KBM-7 (cell line): ENCODE results near the gene SNRK.

Experiments used
- DNase-seq: peaks from one replicate; pipeline ENCODE4 v3.0.0-alpha.2; 2015
- in situ Hi-C: fragments of 300-500 bp; cut with MboI; formaldehyde crosslinking; loops from 2 replicates; pipeline ENCODE4 v1.14.3; 2020; ENCODE audit warnings: low sequenced_read_pairs, low pct_unique_long_range_greater_than_20kb, mixed read lengths

SNRK gene, protein sequence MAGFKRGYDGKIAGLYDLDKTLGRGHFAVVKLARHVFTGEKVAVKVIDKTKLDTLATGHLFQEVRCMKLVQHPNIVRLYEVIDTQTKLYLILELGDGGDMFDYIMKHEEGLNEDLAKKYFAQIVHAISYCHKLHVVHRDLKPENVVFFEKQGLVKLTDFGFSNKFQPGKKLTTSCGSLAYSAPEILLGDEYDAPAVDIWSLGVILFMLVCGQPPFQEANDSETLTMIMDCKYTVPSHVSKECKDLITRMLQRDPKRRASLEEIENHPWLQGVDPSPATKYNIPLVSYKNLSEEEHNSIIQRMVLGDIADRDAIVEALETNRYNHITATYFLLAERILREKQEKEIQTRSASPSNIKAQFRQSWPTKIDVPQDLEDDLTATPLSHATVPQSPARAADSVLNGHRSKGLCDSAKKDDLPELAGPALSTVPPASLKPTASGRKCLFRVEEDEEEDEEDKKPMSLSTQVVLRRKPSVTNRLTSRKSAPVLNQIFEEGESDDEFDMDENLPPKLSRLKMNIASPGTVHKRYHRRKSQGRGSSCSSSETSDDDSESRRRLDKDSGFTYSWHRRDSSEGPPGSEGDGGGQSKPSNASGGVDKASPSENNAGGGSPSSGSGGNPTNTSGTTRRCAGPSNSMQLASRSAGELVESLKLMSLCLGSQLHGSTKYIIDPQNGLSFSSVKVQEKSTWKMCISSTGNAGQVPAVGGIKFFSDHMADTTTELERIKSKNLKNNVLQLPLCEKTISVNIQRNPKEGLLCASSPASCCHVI

DNA sequence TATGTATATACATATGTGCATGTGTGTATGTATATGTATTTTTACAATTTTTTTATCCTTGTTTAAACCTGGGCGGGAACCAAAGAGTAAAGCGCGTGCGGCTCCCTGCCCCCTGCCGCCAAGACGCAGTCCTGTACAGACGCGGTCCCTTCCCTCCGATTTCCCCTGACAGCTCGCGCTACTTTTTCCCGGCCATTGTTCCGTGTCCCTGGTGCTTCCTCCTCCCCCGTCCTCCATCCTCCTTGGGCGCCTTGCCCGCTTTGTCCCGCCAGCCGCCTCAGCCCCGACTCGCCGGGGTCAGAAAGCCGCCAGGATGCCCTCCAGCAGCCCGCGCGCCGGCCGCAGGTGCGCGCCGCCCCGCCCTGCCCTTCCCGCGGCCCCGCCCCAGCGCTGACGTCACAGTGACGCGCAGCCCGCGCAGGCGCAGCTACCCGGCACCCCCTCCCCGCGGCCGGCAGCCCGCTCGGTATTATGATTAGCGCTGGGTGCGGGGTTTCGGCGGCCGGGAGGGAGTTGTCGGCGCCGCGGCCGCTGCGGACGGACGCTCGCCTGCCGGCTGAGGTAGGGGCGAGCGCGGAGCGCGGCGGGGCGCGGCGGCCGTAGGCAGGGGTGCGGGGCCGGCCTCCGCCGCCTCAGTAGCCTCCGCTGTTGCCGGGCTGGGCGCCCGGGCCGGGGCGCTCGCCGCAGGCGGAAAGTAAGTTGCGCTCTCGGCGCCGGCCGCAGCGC lies at the start of gene SNRK:
Gene SNRK (plus strand): TSS at position 426 of the 726 bp plus-strand sequence. CDS start 16,664 bp downstream, outside the sequence.
- peak; percentile 79 for DNase-seq
- in situ Hi-C loops = no loop called here

GRCh38 chr3:43238801-43239200 lies 47.5 kb upstream of the SNRK start:
- no peak for DNase-seq
- in situ Hi-C loops = no loop called here

GRCh38 chr3:43239755-43240154 lies 46.6 kb upstream of the SNRK start:
- in situ Hi-C loops = no loop called here
- DNase-seq = no peak

DNA sequence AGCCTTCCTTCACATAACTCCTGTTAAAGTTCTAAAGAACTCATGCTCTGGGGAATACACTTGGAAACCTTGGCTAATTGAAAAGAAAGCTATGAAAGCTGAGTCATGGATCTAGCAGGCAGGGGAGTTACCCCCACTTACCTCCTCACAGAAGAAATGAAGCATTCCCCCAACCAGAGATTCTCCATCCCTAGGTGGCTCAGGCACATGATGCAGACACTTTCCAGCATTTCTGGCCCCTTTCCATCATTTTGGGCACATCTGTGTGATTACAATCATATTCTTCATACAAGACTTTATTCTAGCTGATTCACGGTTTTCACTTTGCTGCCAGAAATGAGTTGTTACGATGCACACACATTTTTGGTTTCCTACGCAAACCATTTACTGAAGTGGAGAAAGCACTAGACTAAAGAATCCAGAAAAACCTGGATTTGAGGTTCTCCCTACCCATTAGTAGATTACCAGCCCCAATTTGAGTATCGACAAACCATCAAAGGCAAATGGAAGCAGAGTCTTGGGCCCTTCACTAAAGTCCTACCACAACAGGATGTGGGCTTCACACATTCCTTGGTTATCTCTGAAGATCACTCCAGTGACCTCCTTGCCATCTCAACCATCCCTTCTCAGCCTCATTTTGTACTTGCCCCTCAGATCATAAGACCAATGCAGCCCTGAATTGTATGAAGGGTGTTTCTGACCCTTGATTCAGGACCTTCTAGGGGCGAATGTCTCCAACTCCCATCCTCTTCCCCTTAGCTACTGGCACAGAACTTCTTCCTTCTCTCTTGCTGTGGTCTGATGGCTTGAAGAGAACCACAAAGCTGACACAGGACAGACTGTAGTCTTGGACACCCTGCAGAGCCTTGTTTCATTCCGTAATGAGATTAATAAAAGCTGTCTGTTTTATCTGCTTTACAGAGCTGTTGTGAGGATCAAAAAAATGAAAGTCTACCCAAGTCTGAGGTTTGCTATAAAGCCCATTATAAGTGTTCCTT lies 42.5 kb upstream of the SNRK start:
- DNase-seq = no peak
- in situ Hi-C loops = no loop called here

GRCh38 chr3:43244694-43245093 lies 41.6 kb upstream of the SNRK start:
- DNase-seq = no peak
- in situ Hi-C loops = no loop called here

GRCh38 chr3:43246976-43247375 lies 39.4 kb upstream of the SNRK start:
- DNase-seq = no peak
- in situ Hi-C loops = no loop called here

- no peak for DNase-seq
Observed at GRCh38 chr3:43247561-43248184, 38.7 kb upstream of the SNRK start.

GRCh38 chr3:43248185-43248583 lies 38.2 kb upstream of the SNRK start:
- no peak for DNase-seq
- in situ Hi-C loops = no loop called here

More at GRCh38 chr3:43247561-43248184, 38.7 kb upstream of the SNRK start:
- in situ Hi-C loops = no loop called here

- no peak for DNase-seq
- in situ Hi-C loops = no loop called here
Observed at GRCh38 chr3:43248973-43249372, 37.4 kb upstream of the SNRK start.

- no peak for DNase-seq
- in situ Hi-C loops = no loop called here
Observed at GRCh38 chr3:43249405-43249804, 36.9 kb upstream of the SNRK start.

DNA sequence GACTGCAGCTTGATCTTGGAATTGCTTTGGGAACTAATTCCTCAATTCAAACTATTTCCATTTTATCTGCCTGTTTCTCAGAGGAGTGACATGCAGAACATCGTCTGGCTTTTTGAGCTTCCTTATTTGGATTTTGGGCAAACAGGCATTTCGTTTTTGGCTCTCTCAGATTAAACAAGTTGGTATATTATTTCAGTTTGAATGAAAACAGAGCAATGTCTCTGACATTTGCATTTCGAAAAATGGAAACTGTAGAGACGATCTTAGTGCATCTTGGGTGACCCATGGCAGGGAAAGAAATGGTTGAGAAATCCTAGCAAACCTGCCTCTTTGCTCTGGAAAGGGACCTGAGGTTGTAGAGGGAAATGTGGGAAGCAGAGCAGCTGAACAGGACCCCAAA lies 33.0 kb upstream of the SNRK start:
- in situ Hi-C loops = no loop called here
- no peak for DNase-seq

DNA sequence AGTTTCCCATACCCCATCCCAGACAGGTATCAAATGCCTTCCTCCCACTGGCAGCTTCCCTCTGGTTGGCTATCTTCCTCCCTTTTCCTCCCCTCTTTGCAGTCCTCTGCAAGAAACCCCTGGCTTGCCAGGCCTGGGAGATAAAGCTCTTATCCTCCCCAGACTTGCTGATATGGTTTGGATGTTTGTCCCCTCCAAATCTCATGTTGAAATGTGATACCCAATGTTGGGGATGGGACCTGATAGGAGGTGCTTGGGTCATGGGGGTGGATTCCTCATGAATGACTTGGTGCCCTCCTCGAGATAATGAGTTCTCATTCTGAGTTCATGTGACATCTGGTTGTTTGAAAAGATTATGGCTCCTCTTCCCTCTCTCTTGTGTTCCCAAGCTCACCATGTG lies 32.2 kb upstream of the SNRK start:
- in situ Hi-C loops = no loop called here

GRCh38 chr3:43255662-43256061 lies 30.7 kb upstream of the SNRK start:
- peak; percentile 21 for DNase-seq
- in situ Hi-C loops = no loop called here

More for the DNA sequence above, 32.2 kb upstream of the SNRK start:
- no peak for DNase-seq

DNA sequence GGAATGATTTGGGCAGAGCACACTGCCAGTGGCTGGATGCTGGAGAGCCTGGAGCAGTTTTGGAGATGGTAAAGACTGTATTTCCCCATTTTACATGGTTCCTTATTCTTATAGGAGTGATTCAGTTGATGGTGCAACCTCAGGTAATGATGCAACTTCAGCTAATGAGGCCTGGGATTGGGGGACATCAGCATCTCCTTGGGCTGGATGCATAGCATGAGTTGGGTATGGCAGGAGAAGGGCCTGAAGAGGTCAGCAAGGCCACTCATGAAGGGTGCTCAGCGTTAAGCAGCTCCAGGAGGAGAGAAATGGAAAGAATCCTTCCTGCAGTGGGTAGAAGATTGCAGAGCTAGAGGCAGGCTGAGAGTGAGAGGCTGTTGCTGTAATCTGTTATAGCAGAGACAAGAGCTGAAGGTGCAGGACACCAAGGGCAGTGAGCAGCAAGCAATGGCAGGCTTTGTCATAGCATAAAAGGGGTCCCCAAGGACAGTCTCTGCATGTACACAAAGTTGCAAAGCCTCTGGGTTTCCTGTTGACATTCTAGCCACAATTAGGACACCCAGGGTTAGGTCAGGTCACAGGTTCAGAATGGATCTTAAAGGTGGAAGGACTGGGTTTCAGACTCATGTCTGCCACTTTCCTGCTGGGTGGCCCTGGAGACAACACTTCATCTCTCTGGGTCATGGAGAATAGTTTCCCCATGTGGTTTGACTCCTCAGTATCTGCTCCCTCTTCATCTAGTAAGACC lies 29.5 kb upstream of the SNRK start:
- in situ Hi-C loops = no loop called here
- peak; percentile 39 for DNase-seq

DNA sequence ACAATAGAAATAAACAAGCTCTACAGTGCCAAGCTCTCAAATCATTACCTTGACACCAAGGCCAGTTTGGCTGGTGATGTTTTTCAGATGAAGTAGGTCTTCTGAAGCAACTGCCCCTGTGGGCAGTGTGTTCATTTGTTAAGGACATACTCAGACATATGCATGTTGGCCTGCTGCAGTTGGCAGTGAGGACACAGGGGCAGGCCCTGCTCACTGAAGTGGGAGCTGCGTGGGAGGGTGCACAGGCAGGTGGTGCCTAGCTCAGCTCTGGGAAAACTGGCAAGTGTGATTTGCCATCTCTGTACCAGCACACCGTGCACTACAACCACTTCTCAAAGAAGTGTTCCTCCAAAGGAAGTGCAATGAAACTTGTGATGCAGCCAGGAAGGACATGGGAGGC lies 28.5 kb upstream of the SNRK start:
- in situ Hi-C loops = no loop called here
- no peak for DNase-seq

DNA sequence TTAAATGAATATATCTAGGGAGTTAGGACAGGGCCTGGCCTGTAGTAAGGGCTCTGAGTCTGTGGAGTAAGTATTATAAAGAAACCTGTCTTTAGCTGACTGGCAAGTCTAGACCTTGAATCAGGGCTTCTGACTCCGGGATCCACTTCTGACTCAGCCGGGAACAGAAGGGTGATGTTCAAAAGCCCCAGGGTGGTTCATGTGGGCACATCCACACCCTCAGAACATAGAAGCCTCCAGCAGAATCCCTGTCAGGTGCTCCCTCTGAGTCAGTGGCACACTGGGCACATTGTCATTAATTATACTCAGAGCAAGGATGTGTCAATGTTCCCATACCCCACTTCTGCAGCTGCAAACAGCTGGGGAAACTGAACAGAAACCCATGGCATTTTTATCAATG lies 26.7 kb upstream of the SNRK start:
- DNase-seq = no peak
- in situ Hi-C loops = no loop called here

DNA sequence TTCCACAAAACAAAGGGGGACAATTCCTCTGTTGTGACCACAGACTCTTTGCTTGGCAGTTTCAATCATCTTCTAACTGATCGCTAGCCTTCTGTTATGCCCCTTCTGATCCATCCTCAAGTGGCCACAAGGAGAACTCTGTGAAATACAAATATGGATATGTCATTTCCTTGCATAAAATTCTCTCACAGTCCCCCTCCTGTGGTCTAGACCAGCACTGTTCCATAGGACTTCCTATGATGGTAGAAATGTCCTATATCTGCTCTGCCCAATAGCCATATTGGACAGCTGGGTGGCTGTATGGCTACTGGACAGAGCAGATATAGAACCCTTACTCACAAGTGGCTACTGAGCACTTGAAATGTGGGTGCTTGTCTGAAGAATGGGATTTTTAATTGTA lies 25.9 kb upstream of the SNRK start:
- DNase-seq = no peak
- in situ Hi-C loops = no loop called here

DNA sequence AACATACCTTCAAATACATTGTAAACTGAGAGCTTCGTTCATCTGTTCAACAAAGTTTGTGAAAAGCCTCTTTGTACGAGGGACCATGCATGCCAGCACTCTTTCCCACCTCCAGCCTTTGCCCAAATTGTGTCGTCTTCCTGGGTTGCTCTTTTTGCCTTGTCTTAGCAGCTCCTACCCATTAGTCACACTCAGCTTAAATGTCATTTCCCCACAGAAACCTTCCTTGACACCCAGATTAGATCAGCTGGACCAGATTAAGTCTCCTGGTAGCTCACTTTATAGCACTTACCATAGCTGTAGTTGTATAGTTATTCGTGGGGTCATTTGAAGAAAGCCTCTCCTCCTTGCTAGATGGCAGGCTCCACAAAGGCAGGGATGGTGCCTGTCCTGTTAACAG lies 24.1 kb upstream of the SNRK start:
- in situ Hi-C loops = no loop called here
- DNase-seq = no peak
